AG04449 (cell line): ENCODE results near the gene SPRYD3.

Source experiments
- CTCF ChIA-PET: fragments of 350-600 bp; formaldehyde crosslinking; extraction: SDS; loops from one replicate; lab custom pipeline; 2021; ENCODE audit warnings: antibody characterized with exemption; lab: Yijun Ruan, JAX
- POLR2A ChIA-PET: fragments of 400-600, 350-600 bp; formaldehyde crosslinking; extraction: SDS; loops from one replicate; lab custom pipeline; 2020; ENCODE audit warnings: antibody characterized with exemption, inconsistent platforms; lab: Yijun Ruan, JAX
- DNase-seq: peaks from one replicate; pipeline ENCODE4 v3.0.0-alpha.2; 2010; ENCODE audit warnings: low read depth, low spot score
- H3K4me3 ChIP-seq: 2 replicates; pipeline ENCODE4 v1.5.1; 2011; ENCODE audit warnings: low read depth, mild to moderate bottlenecking, control low read depth, low read length
- TF ChIP-seq, protein P1 (sequence below): IDR thresholded peaks from one replicate; pipeline ENCODE4 v1.5.1; 2011; ENCODE audit warnings: mild to moderate bottlenecking, moderate library complexity, low read length, control low read depth, inconsistent platforms; ENCODE audit not compliant: insufficient read depth; ENCODE audit errors: missing control alignments

The SPRYD3 gene

DNA sequence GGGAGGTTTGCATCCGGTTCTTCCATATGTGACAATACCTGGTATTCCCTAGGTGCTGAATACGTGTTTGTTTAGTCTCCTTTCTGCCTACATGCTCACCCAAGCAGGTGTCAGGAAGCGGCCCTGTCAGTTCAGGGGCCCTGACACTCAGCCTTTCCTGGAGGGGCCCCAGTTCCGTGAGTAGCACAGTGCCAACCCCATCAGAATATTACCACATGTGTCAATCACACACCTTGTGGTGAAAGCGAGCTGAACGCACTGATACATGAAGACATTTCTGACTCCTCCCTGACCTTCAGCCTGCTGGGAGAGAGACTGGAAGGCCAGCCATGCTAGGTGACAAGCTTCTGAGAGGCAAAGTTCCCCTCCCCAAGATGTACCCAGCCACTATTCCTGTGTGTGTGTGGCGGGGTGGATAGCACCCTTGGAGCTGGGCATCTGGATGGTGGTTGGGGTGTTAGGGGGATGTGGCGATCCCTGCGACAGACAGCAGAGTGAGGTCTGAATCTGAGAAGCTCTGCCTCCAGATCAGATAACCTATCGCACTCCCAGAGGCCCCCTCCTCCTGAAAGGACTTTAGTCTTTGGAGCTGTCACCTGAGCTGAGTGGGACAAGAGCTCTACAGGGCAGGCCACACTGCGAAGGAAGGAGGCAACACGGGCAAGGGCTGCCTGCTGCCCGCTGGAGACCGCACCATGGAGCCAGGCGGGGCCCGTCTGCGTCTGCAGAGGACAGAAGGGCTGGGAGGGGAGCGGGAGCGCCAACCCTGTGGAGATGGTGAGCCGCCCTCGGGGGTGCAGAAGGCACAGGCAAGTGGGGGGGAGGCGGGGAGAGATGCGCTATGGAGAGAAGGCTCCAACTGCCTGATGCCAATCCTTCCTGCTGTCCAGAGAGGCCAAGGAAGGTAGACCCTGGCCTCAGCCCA lies 24.0 kb upstream of the SPRYD3 start, which contains the start of gene SOAT2:
TSS of gene SOAT2 (plus strand) at position 604 of the 925 bp plus-strand sequence. CDS start at position 696, 92 bp downstream.
- CTCF ChIA-PET: interaction anchor here (0.7 to 20.8 kb wide), 12 partner anchors 9 to 288 kb away, joined by 3 to 655 read pairs (median 3); partner anchors contain the start of genes CSAD and SPRYD3
- TF ChIP-seq, protein P1, sequence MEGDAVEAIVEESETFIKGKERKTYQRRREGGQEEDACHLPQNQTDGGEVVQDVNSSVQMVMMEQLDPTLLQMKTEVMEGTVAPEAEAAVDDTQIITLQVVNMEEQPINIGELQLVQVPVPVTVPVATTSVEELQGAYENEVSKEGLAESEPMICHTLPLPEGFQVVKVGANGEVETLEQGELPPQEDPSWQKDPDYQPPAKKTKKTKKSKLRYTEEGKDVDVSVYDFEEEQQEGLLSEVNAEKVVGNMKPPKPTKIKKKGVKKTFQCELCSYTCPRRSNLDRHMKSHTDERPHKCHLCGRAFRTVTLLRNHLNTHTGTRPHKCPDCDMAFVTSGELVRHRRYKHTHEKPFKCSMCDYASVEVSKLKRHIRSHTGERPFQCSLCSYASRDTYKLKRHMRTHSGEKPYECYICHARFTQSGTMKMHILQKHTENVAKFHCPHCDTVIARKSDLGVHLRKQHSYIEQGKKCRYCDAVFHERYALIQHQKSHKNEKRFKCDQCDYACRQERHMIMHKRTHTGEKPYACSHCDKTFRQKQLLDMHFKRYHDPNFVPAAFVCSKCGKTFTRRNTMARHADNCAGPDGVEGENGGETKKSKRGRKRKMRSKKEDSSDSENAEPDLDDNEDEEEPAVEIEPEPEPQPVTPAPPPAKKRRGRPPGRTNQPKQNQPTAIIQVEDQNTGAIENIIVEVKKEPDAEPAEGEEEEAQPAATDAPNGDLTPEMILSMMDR: no peak
- DNase-seq: no peak
- H3K4me3 ChIP-seq: no peak within 1 kb of the TSS
- POLR2A ChIA-PET: interaction anchor here (0.6 to 2.2 kb wide), 8 partner anchors 23 to 102 kb away, joined by 3 to 11 read pairs (median 4); partner anchors contain the start of gene SPRYD3

DNA sequence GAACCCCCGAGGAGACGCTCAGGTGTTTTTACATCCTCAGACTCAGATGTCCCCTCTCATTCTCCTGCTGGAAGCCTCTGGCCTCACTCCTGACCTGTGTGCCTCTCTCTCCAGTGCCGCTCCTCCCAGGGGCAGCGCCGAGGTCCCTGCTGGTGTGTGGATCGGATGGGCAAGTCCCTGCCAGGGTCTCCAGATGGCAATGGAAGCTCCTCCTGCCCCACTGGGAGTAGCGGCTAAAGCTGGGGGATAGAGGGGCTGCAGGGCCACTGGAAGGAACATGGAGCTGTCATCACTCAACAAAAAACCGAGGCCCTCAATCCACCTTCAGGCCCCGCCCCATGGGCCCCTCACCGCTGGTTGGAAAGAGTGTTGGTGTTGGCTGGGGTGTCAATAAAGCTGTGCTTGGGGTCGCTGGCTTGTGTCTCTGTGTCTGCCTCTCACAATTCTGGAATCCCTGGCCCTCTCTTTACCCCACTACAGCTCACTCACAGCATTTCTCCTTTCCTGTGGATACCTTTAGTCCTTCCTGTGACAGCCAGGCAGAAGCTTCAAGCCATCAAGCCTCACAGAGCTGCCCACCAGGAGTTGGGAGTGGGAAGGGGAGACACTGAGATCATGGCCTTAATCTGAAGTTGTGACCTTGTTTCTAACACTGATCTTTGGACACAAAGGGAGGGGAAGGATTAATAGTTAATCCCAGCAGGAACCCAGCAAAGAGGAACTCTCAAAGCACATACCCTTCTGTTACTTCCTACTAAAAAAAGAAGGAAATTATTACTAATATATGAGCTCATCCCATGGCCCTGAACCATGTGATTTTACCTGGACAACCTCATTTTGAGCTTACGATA lies 23.0 kb upstream of the SPRYD3 start:
- TF ChIP-seq, protein P1: no peak
- no peak overlapping the region for H3K4me3 ChIP-seq
- CTCF ChIA-PET: interaction anchor here (0.7 to 20.8 kb wide), 13 partner anchors 13 to 289 kb away, joined by 3 to 655 read pairs (median 3); partner anchors contain the start of genes CSAD and SPRYD3
- POLR2A ChIA-PET: interaction anchor here (1.7 to 2.2 kb wide), 3 partner anchors 23 to 55 kb away, joined by 4 to 11 read pairs (median 8); partner anchors contain the start of gene SPRYD3
- DNase-seq: no peak

DNA sequence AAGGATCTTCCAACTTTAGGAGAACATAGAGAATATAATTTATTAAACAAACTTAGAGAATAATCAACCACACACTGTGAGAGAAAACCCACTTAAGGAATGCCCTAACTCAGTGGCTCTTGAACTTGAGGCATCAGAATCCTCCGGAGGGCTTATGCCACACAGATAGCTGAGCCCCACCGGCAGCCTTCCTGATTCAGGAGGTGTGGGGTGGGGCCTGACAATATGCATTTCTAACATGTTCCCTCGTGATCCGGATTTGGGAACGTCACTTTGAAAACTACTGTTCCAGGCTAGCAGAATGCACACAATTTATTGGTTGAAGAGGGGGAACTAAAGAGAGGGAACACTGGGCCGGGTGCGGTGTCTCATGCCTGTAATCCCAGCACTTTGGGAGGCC lies 22.1 kb upstream of the SPRYD3 start:
- ChIA-PET POLR2A (interaction anchor here (0.6 to 2.2 kb wide), 3 partner anchors 36 to 54 kb away, joined by 3 to 11 read pairs (median 4); no protein-coding TSS in a partner anchor), CTCF (interaction anchor here (0.9 to 20.8 kb wide), 7 partner anchors 9 to 96 kb away, joined by 3 to 655 read pairs (median 10); partner anchors contain the start of gene SPRYD3)
- H3K4me3 ChIP-seq: no peak overlapping the region
- TF ChIP-seq, protein P1: no peak
- no peak for DNase-seq

DNA sequence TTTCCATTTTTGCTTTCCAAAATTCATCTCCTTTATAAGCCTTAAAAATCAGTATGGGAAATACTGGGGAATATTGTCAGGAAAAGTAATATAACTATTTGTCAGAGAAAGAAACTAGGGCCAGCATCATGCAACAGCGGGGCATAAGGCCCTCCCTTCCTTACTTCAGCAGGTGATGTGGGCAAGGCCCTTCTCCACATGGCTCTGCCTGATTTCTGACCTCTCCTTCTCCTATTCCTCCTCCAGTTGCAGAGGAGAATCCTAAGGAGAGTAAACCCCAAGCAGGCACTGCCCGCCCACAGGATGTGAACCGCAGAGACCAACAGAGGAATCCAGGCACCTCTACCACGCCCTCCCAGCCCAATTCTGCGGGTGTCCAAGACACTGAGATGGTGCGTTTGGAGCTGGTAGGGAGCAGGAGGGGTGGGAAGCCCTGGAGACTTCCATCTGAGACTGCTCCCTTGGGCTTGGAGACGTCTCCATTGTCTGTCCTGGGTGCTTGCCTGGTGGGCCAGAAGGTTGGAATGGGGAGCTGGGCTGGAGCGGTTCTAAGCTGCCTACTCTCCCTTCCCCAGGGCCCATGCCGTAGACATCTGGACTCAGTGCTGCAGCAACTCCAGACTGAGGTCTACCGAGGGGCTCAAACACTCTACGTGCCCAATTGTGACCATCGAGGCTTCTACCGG lies 21.4 kb upstream of the SPRYD3 start:
- CTCF ChIA-PET: interaction anchor here (0.9 to 20.8 kb wide), 10 partner anchors 8 to 97 kb away, joined by 3 to 655 read pairs (median 7); partner anchors contain the start of gene SPRYD3
- POLR2A ChIA-PET: interaction anchor here (0.6 to 3.6 kb wide), 2 partner anchors 34 to 46 kb away, joined by 3 to 74 read pairs; no protein-coding TSS in a partner anchor
- TF ChIP-seq, protein P1: no peak
- DNase-seq: no peak
- no peak overlapping the region for H3K4me3 ChIP-seq

DNA sequence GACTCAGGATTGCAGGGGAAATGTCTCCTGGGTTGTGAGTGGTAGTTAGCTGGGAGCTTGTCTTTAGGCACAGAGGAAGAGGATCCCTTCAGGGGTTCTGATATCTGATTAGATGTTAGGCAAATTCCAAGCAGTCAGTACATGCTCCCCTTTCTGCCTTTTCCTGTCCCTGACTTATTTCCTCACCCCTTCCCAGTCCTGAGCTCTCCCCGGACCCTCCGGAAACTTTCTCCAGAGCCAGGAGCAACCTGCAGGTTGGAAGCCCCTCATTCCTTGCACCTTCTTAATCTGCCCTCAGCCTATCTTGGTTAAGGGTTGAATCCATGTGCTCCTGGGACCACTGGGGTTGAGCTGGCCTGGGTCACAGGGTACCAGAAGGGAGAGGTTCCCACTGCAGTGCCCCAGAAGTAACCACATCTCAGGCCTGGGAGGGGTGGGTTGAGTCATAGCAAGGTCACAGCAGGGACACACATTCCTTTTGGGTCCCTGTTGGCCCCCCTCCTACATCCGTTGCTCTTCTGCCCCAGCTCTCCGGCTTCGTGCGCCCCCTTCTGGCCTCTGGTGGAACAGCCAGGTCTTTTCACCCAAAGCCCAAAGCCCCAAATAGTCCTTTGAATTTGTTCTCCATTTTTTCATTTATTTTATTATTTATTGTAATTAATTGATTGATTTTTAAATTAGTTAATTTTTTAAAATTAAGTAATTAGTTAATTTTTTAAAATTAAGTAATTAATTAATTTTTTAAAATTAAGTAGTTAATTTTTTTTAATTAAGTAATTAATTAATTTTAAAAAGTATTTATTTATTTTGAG lies 20.1 kb upstream of the SPRYD3 start:
- peak; percentile 88 for DNase-seq
- ChIA-PET CTCF (interaction anchor here (0.7 to 20.8 kb wide), 35 partner anchors 8 to 198 kb away, joined by 3 to 655 read pairs (median 4); partner anchors contain the start of genes CSAD, SPRYD3, TNS2 and ZNF740), POLR2A (interaction anchor here (0.6 to 4.7 kb wide), 7 partner anchors 9 to 82 kb away, joined by 3 to 86 read pairs (median 9); partner anchors contain the start of genes CSAD, SPRYD3 and TNS2)
- H3K4me3 ChIP-seq: peak overlapping the region; percentile 73
- TF ChIP-seq, protein P1: peak; percentile 92
